MCF 10A (cell line): ENCODE measurements around the gene RGS16. TPM values are rescaled to one million over a fixed set of nuclear protein-coding genes. Genes with fewer than 3 reads are reported as not detected.

Experiments
- BruUV-seq: library from RNA; stranded (reverse); fragments of 400-500 nt; replicated peaks from 2 replicates; lab custom pipeline; 2021; lab: Mats Ljungman, UMichigan
- CTCF ChIA-PET: fragments of 300-600 bp; sonication (Branson Sonifier 250); formaldehyde crosslinking; extraction: SDS; loops from one replicate; lab custom pipeline; 2021; ENCODE audit warnings: antibody characterized with exemption, inconsistent platforms; lab: Yijun Ruan, JAX
- POLR2A ChIA-PET: fragments of 300-600, 350-650 bp; sonication (Branson Sonifier 250); formaldehyde crosslinking; extraction: SDS; loops from one replicate; lab custom pipeline; 2020; ENCODE audit warnings: antibody characterized with exemption, inconsistent platforms; lab: Yijun Ruan, JAX
- DNase-seq: peaks from one replicate; pipeline ENCODE4 v3.0.0-alpha.2; 2018; ENCODE audit not compliant: unreplicated experiment
- H3K27ac Mint-ChIP-seq: one replicate; pipeline ENCODE4 v1.8.0; 2022; ENCODE audit warnings: mild to moderate bottlenecking, low read depth, mixed read lengths; ENCODE audit not compliant: unreplicated experiment
- H3K27me3 Mint-ChIP-seq: one replicate; pipeline ENCODE4 v1.8.0; 2022; ENCODE audit warnings: mixed read lengths; ENCODE audit not compliant: insufficient read depth, unreplicated experiment
- H3K36me3 Mint-ChIP-seq: one replicate; pipeline ENCODE4 v1.8.0; 2022; ENCODE audit warnings: mild to moderate bottlenecking, moderate library complexity, mixed read lengths; ENCODE audit not compliant: insufficient read depth, unreplicated experiment
- H3K4me1 Mint-ChIP-seq: one replicate; pipeline ENCODE4 v1.8.0; 2022; ENCODE audit warnings: mixed read lengths; ENCODE audit not compliant: insufficient read depth, unreplicated experiment
- H3K4me3 Mint-ChIP-seq: one replicate; pipeline ENCODE4 v1.8.0; 2022; ENCODE audit warnings: mild to moderate bottlenecking, moderate library complexity, mixed read lengths; ENCODE audit not compliant: unreplicated experiment
- H3K9me3 Mint-ChIP-seq: one replicate; pipeline ENCODE4 v1.8.0; 2022; ENCODE audit warnings: mixed read lengths; ENCODE audit not compliant: unreplicated experiment
- intact Hi-C: fragments of 100-400 bp; cut with micrococcal nuclease; formaldehyde crosslinking; loops from 2 replicates; pipeline ENCODE4 v1.14.1; 2022
- total RNA-seq: library from RNA; stranded (reverse); gene quantifications from 2 replicates; pipeline ENCODE4 v1.2.3, GENCODE V29; 2022
- TF ChIP-seq, protein P1 (sequence below): fragments of 200-600 bp; IDR thresholded peaks from one replicate; pipeline ENCODE4 v1.8.0; 2022; ENCODE audit warnings: antibody characterized with exemption, mild to moderate bottlenecking; ENCODE audit not compliant: unreplicated experiment

RGS16 gene
- total RNA-seq, 1 experiment from 2014 or later = 13.7 TPM

DNA sequence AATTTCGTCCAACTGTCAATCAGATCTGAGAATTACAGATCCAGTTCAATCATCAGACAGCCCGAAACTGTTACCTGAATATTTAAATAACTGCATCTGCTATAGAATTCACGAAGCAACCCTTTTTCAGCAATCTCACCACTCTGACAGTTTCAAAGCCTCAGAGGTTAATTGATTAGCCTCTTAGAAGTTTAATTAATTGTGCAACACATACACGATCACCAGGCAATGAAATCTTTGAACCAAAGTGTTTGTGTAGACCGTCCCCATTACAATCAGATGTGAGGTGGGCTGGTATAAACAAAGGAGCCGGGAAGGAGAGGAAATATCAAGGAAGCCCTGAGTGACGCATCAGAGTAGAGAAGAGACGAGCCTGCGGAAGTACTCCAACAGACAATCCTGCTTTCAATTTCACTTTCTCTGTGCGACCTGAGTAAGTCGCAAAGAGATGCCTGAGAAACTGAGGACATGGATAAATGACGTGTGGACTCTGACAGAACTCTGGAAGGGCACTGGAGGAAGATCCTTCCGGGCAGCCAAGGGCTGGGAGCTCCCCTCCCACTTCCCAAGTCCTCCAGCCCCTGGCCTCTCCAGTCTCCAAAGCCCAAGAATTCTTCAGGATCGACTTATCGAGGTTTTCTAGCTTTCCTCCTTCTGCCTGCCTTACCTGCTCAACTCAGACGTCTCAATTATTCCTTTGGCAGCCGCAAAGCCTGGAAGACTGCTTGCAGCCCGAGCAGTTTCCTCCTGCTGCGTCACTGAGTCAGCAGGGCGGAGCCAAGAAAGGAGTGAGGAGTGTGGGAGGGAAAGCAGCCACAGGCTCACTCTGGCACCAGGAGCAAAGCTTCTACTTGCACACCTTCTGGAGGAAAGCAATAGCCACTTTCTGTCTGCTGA, 15.4 kb downstream of the RGS16 start, which contains the start of gene RNASEL:
Gene RNASEL, minus strand, starts transcription at position 757 of the 897 bp plus-strand sequence. CDS start 2,450 bp downstream, outside the sequence.
- H3K27ac Mint-ChIP-seq = peak within 1 kb of the TSS; percentile 93
- intact Hi-C loops = loop anchor here (2.0 kb wide), 1 partner anchor 192 kb away; no protein-coding TSS in a partner anchor
- H3K4me1 Mint-ChIP-seq = peaks cover 5% of the 10 kb centered on the region
- BruUV-seq = no TSS peak
- ChIA-PET CTCF (interaction anchor here (0.5 to 23.4 kb wide), 19 partner anchors 8 to 508 kb away, joined by 3 to 991 read pairs (median 5); partner anchors contain the start of genes NPL and RGS16), POLR2A (interaction anchor here (0.6 to 2.4 kb wide), 44 partner anchors 9 to 1161 kb away, joined by 3 to 17 read pairs (median 4); partner anchors contain the start of gene RGS16)
- peak; percentile 85 for DNase-seq
- no peaks in the 10 kb centered on the region for H3K27me3 Mint-ChIP-seq
- TF ChIP-seq, protein P1, sequence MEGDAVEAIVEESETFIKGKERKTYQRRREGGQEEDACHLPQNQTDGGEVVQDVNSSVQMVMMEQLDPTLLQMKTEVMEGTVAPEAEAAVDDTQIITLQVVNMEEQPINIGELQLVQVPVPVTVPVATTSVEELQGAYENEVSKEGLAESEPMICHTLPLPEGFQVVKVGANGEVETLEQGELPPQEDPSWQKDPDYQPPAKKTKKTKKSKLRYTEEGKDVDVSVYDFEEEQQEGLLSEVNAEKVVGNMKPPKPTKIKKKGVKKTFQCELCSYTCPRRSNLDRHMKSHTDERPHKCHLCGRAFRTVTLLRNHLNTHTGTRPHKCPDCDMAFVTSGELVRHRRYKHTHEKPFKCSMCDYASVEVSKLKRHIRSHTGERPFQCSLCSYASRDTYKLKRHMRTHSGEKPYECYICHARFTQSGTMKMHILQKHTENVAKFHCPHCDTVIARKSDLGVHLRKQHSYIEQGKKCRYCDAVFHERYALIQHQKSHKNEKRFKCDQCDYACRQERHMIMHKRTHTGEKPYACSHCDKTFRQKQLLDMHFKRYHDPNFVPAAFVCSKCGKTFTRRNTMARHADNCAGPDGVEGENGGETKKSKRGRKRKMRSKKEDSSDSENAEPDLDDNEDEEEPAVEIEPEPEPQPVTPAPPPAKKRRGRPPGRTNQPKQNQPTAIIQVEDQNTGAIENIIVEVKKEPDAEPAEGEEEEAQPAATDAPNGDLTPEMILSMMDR = no peak
- H3K9me3 Mint-ChIP-seq = no peaks in the 10 kb centered on the region
- H3K4me3 Mint-ChIP-seq = peak within 1 kb of the TSS; percentile 84
- H3K36me3 Mint-ChIP-seq = peaks cover 7% of the 10 kb centered on the region

DNA sequence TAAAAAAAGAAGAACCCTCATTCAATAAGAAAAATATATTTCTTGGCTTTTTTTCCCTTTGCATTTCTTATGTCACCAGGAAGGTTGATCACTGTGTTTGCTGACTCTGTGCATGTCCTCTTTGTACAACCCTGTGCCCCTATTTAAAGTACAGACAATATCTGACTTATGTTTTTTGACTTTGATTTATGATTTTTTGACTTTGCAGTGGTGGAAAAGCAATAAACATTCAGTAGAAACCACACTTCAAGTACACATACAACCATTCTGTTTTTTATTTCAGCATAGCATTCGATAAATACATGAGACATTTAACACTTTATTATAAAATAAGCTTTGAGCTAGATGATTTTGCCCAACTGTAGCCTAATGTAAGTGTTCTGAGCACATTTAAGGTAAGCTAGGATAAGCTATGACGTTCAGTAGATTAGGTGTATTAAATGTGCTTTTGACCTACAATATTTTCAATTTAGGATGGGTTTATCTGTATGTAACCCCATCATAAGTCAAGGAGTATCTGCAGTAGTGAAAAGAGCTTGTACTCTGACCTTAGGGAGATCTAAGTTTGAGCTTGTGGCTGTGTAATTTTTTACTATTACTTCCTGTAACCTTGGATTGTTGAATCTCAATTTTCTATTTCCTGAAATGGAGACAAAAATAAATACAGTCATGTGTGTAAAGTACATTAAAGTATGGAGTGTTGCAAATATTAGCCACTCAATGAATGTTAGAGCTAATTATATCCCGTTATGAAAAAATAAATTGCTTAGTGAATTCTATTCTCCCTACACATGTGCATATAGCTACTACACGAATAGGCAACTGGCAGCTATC, 16.3 kb downstream of the RGS16 start:
- TF ChIP-seq, protein P1 = no peak
- Mint-ChIP-seq H3K4me3 (peak overlapping the region; percentile 84), H3K27me3 (no peaks in the 10 kb centered on the region), H3K36me3 (peaks cover 15% of the 10 kb centered on the region), H3K4me1 (peaks cover 5% of the 10 kb centered on the region), H3K27ac (peak overlapping the region; percentile 93), H3K9me3 (no peaks in the 10 kb centered on the region)
- intact Hi-C loops = loop anchor here (2.0 kb wide), 1 partner anchor 191 kb away; no protein-coding TSS in a partner anchor
- ChIA-PET CTCF (interaction anchor here (0.5 to 23.4 kb wide), 14 partner anchors 9 to 535 kb away, joined by 3 to 991 read pairs (median 6); partner anchors contain the start of genes NPL and RGS16), POLR2A (interaction anchor here (0.7 to 2.4 kb wide), 28 partner anchors 8 to 1121 kb away, joined by 3 to 17 read pairs (median 4); partner anchors contain the start of gene RGS16)
- no peak for DNase-seq
- TSS peak; percentile 56 for BruUV-seq

DNA sequence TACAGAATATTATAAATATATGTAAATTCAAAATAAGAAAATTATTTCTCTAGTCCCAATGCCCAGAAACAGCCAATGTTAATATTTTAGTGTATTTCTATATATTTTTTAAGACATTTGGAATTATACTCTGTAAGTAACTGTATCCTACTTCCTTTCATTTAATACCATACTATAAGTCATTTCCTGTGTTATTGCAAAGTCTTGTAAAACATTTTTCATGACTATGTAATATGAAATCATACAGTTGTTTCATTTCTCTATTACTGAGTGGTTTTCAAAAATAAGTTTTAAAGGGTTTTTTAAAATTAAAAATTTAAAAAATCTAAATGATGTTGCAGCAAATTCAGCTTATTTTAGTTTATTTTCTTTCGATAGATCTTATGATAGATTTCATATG, 17.1 kb downstream of the RGS16 start:
- H3K27ac Mint-ChIP-seq = no peak overlapping the region
- POLR2A ChIA-PET = interaction anchor here (0.6 to 2.1 kb wide), 5 partner anchors 11 to 499 kb away, joined by 3 to 8 read pairs (median 6); no protein-coding TSS in a partner anchor
- peaks cover 5% of the 10 kb centered on the region for H3K4me1 Mint-ChIP-seq
- no peak overlapping the region for H3K4me3 Mint-ChIP-seq
- DNase-seq = no peak
- TF ChIP-seq, protein P1 = no peak
- H3K36me3 Mint-ChIP-seq = peaks cover 15% of the 10 kb centered on the region
- H3K27me3 Mint-ChIP-seq = no peaks in the 10 kb centered on the region
- no TSS peak for BruUV-seq
- no peaks in the 10 kb centered on the region for H3K9me3 Mint-ChIP-seq
- CTCF ChIA-PET = interaction anchor here (1.9 kb wide), 1 partner anchor 8 kb away, joined by 15 read pairs; no protein-coding TSS in a partner anchor
- intact Hi-C loops = no loop called here
